Fibroblast of lung (primary cell): Measurements from ENCODE around the gene RAB11FIP5.

Experiments
- EZH2 ChIP-seq: IDR thresholded peaks from 2 replicates; pipeline ENCODE4 v1.5.1; 2012; ENCODE audit warnings: low read length, control low read depth, mild to moderate bottlenecking; ENCODE audit errors: missing control alignments
- TF ChIP-seq, protein P1 (sequence below), 2 donors: IDR thresholded peaks in 1 of 2; conservative IDR thresholded peaks in 1 of 2; 1 replicate in 1 of 2; 2 replicates in 1 of 2; pipeline ENCODE4 v1.5.1; 2011 to 2012; ENCODE audit warnings: low read length in 2 of 2, control low read depth in 1 of 2, inconsistent platforms in 1 of 2, low read depth in 1 of 2, mild to moderate bottlenecking in 1 of 2

DNA sequence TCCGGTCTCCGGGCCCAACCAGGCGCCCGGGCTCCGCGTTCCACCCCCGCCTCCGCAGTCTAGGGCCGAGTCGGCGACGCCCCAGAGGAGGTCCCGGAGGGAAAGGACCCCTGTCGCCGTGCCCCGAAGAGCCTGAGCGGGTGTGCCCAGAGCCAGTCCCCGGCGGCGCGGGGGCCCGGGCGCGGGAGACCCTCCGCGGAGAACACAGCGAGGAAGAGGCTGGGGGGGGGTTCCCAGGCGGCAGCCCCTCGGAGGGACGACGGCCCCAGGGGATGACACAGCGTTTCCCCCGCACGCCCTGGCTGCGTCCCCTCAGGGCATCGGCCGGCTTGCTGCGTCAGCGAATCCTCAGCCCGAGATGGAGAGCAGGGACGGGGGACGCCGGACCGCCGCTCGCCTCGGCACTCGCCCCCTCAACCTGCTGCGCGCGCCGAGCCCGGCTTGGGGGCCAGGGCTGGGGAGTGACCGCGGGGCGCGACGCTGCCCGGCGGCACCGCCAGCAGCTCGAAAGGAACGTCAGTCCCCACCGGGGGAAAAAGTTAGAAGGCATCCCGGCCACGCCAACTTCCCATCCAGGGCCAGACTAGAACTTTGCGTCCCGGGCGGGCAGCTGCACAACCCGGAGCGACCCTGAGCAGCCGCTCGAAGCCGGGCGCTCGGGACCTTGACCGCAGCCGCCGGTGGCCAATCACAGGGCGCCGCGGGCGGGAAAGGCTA lies 41.9 kb downstream of the RAB11FIP5 start:
- TF ChIP-seq, protein P1, sequence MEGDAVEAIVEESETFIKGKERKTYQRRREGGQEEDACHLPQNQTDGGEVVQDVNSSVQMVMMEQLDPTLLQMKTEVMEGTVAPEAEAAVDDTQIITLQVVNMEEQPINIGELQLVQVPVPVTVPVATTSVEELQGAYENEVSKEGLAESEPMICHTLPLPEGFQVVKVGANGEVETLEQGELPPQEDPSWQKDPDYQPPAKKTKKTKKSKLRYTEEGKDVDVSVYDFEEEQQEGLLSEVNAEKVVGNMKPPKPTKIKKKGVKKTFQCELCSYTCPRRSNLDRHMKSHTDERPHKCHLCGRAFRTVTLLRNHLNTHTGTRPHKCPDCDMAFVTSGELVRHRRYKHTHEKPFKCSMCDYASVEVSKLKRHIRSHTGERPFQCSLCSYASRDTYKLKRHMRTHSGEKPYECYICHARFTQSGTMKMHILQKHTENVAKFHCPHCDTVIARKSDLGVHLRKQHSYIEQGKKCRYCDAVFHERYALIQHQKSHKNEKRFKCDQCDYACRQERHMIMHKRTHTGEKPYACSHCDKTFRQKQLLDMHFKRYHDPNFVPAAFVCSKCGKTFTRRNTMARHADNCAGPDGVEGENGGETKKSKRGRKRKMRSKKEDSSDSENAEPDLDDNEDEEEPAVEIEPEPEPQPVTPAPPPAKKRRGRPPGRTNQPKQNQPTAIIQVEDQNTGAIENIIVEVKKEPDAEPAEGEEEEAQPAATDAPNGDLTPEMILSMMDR (conservative IDR thresholded peaks at IDR 0.05 in 1 of 2, IDR thresholded peaks at IDR 0.05 in 1 of 2; ENCODE audit: low read depth in 1 of 2, low read length in 2 of 2), result no peak
- TF ChIP-seq EZH2, result no peak
